GM21723 (cell line): ENCODE data around the gene CACHD1.

Source experiments
- ATAC-seq: cut with Tn5 transposase; IDR thresholded peaks from one replicate; pipeline ENCODE4 v1.9.1; 2021; ENCODE audit warnings: mild to moderate bottlenecking, moderate library complexity; ENCODE audit not compliant: unreplicated experiment

Gene CACHD1

DNA sequence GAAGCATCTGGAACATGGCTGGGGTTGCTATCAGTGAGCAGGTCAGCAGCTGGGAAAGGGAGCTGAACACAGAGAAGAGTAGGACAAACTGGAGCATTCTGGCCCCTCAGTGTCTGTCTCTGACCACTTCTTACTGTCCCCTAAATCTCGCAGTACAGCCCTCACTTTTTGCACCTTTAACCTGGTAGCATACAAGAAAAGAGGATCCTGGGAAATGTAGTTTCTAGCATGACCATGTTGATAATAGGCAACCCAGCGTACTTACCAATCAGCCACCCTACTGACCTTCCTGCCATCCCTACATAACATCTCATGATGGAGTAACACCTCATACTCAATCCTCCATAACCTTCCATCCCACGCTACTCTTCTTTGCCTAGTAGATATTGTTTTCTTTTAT lies 175.8 kb downstream of the CACHD1 start:
- no peak for ATAC-seq

DNA sequence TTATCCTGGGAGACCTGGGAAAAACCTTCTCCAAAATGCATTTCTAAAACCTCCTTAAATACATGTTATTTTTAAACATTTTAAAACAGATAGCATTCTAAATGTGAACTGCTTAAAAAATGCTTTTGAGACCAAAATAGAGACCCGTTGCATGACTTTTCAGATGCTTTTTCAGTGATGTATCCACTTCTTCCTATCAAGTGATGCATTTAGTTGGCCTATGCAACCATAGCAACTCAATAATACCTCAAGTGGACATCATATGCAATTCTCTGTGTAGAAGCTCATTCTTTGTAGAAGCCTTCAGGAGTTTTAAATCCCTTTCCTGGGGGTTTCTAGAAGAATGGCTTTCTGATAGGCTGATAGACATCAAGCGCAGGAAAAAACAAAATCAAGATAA lies 180.5 kb downstream of the CACHD1 start:
- no peak for ATAC-seq

DNA sequence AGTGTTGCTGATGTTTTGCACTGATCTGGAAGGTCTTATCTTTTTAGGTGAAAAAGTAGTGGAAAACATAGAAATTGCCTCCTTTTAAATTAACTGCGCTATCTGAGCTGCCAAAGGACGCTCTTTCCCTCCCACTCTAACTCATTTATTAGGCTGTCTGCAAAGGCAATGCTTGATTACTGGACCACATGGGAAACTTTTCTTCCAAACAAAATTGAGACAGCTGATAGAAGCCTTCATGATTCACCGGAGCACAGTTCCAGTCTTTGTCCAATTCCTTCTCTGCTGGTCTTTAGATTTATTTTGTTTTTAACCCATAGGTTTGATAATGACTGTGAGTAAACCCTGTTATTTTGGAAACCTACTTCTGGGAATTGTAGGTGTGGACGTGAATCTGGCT lies 181.9 kb downstream of the CACHD1 start:
- no peak for ATAC-seq

DNA sequence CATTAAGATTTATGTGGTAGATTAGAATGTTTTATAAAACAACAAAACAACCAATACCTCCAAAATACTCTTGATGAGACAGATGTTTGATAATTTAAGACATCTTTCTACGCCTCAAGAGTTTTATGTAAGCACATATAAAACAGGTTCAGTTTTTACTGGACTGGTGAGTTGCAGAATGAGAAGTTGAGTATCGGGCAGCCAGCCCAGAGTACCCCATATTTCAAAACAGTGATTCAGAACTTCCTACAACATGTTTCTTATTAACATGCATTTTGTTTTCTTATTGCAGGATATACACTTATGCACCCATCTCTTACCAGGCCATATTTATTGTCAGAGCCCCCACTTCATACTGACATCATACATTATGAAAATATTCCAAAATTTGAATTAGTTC lies 183.5 kb downstream of the CACHD1 start:
- no peak for ATAC-seq

DNA sequence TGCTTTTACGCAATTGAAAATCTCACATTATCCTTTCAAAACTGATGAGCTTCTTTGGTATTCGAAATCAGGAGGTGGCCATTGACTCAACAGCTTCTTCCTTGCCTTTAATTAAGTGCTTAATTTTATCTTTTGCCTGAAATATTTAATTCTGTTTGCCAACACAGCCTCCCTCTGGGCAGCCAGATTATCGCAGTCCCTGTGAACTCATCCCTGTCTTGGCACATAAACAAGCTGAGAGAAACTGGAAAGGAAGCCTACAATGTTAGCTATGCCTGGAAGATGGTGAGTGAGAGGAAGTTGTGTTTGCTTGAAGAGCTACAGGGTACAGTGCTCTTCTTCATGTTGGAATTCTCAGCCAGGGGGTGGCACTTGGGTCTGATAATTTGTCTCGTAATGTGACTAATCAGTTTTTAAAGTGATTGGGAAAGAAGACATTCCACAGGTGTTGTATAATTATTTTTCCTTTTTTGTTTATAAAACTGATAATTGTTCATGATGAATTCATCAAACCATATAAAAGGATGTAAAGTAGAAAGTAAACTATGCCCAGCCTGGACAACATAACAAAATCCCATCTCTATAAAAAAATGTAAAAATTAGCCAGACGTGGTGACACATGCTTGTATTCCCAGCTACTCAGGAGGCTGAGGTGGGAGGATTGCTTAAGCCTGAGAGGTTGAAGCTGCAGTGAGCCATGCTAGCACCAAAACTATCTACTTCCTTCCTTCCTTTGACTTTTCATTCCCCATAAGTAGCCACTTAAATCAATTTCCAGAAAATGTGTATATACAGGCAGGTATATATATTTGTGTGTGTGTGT lies 184.8 kb downstream of the CACHD1 start:
- no peak for ATAC-seq

DNA sequence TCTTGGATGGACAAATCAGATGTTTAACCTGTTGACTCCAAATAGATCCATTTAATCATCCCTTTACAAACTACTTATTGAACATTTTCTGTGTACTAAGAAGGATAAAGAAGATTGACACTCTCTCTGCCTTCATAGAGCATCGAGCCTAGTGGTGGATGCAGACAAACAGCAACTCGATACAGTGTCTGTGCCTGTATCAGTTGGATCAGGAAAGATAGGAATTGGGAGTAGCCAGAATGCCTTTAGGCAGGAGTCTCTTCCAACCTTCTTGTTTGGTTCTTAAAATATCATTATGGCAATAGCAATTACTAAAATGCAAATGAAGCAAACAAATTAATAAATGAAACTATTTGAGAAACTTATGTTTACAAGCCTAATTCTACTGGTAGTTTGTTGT lies 185.9 kb downstream of the CACHD1 start:
- no peak for ATAC-seq

DNA sequence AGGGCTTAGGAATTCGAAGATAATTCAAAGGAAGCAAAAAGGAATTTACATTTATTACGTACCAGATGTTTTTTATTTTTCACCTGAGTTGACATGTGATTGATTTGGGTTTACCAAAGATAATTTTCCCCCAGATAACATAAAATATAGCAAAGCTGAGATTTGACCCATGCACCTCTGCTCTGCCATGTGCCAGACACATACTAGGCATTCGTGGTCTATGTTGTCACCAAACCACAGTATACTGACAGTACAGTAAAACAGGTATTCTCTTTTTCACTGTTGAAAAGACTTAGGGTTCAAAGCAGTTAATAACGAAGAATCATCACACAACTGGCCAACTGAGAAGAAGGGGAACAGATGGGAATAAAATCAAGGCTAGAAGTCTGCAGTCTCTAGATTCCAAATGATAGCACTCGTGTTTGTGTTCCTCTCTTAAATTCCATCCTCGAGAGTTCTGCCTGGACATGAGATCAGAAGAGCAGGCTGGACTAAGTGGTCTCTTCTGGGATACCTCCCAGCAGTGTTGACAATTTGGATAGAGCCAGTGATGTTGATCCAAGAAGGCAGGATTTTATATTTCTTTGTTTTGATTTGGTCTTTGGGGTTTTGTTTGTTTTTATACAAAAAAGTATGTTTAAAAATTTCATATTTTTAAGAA lies 189.7 kb downstream of the CACHD1 start:
- ATAC-seq, result no peak

DNA sequence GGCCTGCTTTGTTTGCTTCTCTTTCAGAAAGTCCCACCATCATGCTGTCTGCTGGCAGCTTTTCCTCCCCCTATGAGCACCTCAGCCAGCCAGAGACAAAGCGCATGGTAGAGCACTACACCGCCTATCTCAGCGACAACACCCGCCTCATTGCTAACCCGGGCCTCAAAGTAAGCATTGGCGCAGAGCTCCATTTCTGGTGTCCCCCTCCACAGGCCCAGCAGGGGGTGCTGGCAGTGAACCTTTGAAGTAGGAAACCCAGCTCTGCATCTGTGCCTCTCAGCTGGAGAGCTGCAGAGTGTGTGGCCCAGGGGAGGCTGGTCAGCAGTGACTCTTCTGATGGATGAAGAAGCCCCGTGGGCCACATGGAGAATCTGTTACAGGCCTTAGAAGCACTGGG lies 193.7 kb downstream of the CACHD1 start:
- ATAC-seq, result no peak

DNA sequence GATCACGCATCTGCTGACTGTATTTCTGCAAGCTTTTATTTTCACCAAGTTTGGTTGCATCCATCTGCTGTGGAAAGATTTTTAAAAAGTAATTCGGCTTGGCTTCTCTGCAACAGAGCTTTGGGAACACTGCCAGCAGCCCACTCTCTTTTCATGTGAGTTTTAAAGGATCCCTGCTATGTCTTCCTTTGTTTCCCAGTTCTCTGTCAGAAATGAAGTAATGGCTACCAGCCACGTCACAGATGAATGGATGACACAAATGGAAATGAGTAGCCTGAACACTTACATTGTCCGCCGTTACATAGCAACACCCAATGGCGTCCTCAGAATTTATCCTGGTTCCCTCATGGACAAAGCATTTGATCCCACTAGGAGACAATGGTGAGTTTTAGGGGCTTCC lies 194.4 kb downstream of the CACHD1 start:
- no peak for ATAC-seq

DNA sequence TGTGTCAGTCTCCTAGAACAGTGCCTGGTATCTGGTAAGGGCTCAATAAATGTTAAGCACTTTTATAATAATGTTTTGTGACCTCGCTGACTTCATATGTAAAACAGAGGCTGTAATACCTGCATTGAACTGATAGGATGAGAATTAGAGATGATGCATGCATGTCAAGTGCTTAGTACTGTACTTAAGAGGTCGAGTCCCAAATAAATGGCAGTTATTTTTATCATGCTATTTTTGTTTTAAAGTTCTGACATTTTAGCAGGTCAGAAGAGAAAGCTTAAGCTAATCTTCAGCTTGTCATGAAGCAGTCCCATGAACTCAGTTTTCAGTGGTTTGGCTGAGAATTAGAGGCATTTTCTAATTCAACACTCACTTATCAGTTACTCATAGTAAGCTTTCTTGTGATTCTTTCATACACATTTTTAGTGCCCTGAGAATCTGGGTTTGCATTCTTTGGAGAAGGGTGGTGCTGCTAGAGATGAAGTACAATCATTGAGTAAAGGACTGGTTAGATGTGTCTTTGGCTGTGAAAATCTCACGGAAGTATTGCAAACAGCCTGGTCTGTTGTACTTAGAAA lies 199.3 kb downstream of the CACHD1 start:
- ATAC-seq, result no peak

DNA sequence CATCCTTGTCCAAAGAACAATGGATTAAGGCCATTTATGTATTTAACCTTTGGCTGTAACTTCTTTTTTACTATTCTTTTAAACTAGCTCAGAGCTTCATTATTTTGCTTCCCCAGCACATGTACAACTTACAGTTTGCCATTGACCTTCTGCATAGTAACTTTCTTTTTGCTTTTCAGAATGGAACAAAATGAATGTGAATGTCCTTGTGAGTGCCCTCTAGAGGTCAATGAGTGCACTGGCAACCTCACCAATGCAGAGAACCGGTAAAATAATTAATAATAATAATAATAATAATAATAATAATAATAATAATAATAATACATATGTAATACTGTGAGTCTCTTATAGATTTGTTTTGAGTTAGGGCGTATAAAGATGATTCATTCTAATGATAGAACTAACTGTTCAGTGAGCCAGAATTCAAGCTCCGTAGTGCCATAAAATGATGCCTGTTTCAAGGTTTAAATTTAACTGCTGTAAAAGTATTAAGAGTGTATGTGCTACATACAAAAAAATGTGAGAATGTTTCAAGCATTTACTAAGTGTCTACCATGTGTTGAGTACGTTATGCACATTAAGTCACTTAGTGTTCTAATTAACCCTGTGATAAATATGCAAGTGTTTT lies 205.9 kb downstream of the CACHD1 start:
- peak; percentile 65 for ATAC-seq

DNA sequence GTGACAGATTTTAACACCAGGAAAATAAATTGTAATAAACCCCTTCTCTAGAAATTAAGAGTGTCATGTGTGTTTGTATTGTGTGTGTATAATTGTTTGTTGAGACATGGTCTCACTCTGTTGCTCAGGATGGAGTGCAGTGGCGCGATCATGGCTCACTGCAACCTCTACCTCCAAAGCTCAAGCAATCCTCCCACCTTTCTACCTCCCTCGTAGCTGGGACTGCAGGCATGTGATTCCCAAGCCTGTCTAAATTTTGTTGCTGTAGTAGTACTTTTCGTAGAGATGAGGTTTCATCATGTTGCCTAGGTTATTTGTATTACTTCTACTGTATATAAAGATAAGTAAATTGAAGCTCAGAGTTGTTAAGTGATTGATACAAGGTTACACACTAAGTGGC lies 206.5 kb downstream of the CACHD1 start:
- no peak for ATAC-seq

DNA sequence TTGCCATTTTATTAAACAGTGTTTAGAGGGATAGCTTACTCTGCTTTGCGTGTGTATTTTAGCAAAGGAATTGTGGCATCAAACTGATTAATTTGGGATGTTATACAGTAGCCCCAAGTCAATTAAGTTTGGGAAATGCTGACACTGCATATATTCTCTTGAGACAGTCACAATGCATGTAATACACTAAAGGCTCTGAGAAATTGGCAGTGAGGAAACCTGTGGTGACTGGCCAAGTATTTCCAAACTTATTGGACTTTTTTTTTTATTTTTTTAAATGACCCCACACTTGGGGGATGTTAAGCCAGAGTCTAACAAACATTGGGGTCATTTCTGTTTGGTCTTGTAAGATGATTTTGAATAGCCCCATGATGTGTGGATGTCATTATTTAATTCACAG lies 207.6 kb downstream of the CACHD1 start:
- ATAC-seq, result no peak

DNA sequence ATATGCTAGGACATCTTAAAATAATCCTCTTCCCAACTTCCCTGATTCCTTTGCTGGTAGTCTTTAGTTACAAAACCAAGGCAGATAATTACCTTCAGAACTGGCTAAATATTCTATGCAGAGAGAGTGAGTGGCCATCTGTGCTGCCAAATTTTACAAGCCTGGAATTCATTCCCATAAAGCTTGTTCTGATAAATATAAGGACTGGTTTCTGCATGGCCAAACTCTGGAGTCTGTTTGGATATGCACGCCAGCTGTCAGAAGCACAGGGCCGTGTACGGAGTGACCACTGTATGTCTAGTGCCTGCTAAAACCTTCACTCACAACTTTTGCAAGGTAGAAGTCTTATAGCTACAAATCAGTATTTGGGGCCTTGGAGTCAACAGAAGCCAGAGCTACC lies 208.4 kb downstream of the CACHD1 start:
- no peak for ATAC-seq

DNA sequence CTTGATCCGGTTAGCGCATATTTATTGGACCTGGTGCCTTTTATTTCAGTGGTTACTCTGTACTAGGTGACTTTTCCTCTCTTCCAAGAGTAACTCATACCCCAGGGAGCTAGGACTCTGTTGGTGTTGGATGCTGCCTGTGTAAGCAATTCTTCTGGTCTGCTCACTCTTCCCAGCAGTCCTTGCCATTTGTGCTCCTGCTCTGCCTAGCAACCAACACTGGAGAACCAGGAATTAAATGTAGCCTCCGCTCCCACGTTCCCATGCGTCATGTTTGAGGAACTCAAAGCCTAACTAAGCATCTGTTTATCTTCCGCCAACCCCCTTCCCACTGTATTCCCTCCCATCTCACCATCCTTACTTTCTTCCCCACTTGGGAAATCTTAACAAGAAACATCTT lies 209.2 kb downstream of the CACHD1 start:
- ATAC-seq, result no peak

DNA sequence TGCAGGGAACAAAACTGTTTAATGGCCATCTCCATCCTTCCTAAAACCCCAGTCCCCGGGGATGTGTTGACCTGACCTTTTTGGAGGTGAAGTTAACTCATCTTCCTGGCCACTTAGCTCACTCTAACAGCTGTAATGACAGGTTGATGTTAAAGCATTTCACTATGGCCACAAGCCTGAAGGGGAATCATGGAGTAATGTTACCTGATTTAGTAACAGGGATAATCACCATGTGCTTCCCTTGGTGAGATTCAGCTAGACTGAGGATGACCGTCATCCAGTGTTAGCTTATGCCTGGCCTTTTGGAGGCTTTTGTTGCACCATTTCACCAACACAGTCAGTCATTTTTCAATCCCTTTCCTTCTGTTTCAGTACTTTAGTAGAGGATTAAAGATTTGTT lies 210.7 kb downstream of the CACHD1 start:
- ATAC-seq, result no peak

DNA sequence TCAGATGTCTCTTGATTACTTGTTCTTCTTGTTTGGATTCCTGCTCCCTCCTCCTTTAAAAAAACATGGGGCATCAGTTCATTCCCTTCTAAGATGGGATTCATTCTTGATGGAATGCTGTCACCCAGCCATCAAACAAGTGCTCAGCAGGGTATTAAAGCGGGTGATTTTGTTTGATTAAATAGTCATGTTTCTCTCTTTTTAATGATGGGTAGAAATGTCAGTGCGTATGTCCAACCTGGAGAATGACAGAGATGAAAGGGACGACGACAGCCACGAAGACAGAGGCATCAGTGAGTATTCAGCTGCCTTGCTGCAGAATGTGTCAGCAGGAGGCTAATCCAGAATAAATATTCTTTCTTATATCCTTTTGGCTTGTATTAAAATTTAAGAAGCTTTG lies 211.1 kb downstream of the CACHD1 start:
- no peak for ATAC-seq

DNA sequence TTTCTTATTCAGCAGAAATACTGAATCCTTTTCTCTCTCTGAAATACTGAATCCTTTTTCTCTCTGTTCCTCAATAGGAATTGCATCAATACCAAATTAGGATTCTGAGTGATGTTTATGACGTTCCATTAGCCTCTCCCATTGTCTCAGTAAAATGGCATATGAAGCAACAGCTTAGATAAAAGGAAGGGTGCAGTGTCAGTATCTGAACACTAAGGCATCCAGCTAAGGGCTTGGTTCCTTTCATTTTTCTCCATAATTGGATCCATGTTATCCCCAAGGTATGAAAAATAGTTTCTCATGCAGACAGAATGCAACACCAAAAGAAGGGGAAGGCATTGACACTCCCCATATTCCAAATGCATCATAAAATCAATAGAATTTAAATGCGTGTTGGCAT lies 213.5 kb downstream of the CACHD1 start:
- no peak for ATAC-seq

DNA sequence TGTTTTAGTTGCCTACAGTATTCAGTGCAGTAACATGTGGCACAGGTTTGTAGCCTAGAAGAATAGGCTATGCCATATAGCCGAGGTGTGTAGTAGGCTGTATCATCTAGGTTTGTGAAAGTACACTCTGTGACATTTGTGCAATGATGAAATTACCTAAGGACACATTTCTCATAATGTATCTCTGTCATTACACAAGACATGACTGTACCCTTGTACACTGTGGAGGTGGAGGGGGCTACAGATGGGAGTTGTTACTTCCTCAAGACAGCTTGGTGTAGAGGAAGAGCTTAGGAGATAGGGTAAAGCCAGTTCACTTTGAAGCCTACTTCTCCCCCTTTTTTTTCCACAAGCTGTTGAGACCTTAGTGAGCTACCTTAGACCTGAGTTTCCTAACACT lies 215.3 kb downstream of the CACHD1 start:
- no peak for ATAC-seq

DNA sequence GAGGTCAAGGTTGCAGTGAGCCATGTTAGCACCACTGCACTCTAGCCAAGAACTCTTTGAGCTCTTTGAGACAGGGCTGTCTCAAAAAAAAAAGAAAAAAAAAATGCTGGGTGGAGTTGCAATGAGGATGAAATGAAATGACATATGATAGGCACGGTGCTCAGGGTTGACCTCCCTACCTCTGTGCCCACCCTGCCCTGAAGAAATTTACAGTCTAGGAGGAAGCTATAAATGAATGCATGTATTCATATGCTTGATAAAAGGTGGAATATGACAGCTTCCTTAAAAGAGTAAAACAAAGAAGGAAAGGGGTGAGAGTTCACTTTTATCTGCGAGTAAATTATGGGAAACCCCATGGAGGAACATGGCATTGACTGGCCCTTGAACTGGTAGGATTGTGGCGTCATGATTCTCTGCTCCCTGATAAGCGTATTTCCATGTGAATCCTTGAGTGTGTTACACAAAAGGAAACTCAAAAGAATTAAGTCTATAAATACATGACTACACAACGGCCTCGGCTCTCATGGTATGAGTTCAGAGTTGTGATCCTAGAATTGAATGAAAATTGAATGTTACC lies 215.9 kb downstream of the CACHD1 start:
- ATAC-seq, result no peak
